Naive thymus-derived CD4-positive, alpha-beta T cell (primary cell): ENCODE measurements around the gene FUT2. TPM values are rescaled to one million over a fixed set of nuclear protein-coding genes. Genes with fewer than 3 reads are reported as not detected.
"Not testable (repeated sequence)": the region's sequence is repeated elsewhere in the genome, so short reads cannot be mapped to it uniquely, and the experiment has no call there.

Source experiments
- ATAC-seq: fragments of 150-1000 bp; cut with Tn5 transposase; 2 replicates; pipeline ENCODE4 v1.10.0; 2021; ENCODE audit warnings: mild to moderate bottlenecking, moderate library complexity
- CTCF ChIA-PET: fragments of 350-600 bp; sonication (Branson Sonifier 250); formaldehyde crosslinking; loops from one replicate; lab custom pipeline; 2021; ENCODE audit warnings: antibody characterized with exemption; lab: Charles Lee
- POLR2A ChIA-PET: fragments of 350-600 bp; sonication (Branson Sonifier 250); formaldehyde crosslinking; loops from one replicate; lab custom pipeline; 2021; ENCODE audit warnings: antibody characterized with exemption, inconsistent platforms; lab: Charles Lee
- DNase-seq, 9 donors: peaks; one replicate each; pipeline versions ENCODE4 v3.0.0 to v3.0.0-alpha.2; 2020 to 2022; ENCODE audit warnings: mixed read lengths in 1 of 9
- H3K27ac ChIP-seq: one replicate; pipeline ENCODE4 v1.7.0; 2013; ENCODE audit warnings: mild to moderate bottlenecking, low read depth, low read length, moderate library complexity
- H3K27me3 ChIP-seq, 2 donors: one replicate each; pipeline ENCODE4 v1.7.0; 2013; ENCODE audit warnings: low read length in 2 of 2, mild to moderate bottlenecking in 2 of 2, moderate library complexity in 2 of 2; ENCODE audit not compliant: control insufficient read depth in 2 of 2, insufficient read depth in 2 of 2
- H3K36me3 ChIP-seq, 3 experiments: 1 replicate in 2 of 3; 2 replicates in 1 of 3; pipeline ENCODE4 v1.7.0; 2013; ENCODE audit warnings: low read length in 3 of 3, mild to moderate bottlenecking in 3 of 3, moderate library complexity in 1 of 3; ENCODE audit not compliant: insufficient read depth in 3 of 3, control insufficient read depth in 2 of 3
- H3K4me1 ChIP-seq, 2 donors: one replicate each; pipeline ENCODE4 v1.7.0; 2013; ENCODE audit warnings: low read length in 2 of 2, mild to moderate bottlenecking in 2 of 2, moderate library complexity in 1 of 2; ENCODE audit not compliant: control insufficient read depth in 2 of 2, insufficient read depth in 2 of 2
- H3K4me3 ChIP-seq: 2 replicates; pipeline ENCODE4 v1.7.0; 2013; ENCODE audit warnings: mild to moderate bottlenecking, low read length
- H3K9me3 ChIP-seq, 3 experiments: 1 replicate in 2 of 3; 2 replicates in 1 of 3; pipeline ENCODE4 v1.7.0; 2013; ENCODE audit warnings: low read length in 3 of 3; ENCODE audit not compliant: control insufficient read depth in 2 of 3
- H3K27ac Mint-ChIP-seq, 9 donors: one replicate each; pipeline ENCODE4 v1.8.0; 2020 to 2022; ENCODE audit warnings: mixed read lengths in 9 of 9, mild to moderate bottlenecking in 8 of 9, moderate library complexity in 5 of 9, inconsistent platforms in 2 of 9
- H3K27me3 Mint-ChIP-seq, 5 donors: one replicate each; pipeline ENCODE4 v1.8.0; 2021 to 2022; ENCODE audit warnings: mixed read lengths in 5 of 5, mild to moderate bottlenecking in 1 of 5
- H3K36me3 Mint-ChIP-seq, 5 donors: one replicate each; pipeline ENCODE4 v1.8.0; 2020 to 2022; ENCODE audit warnings: mixed read lengths in 5 of 5, mild to moderate bottlenecking in 3 of 5, inconsistent platforms in 1 of 5
- H3K4me1 Mint-ChIP-seq, 7 donors: one replicate each; pipeline ENCODE4 v1.8.0; 2020 to 2022; ENCODE audit warnings: mixed read lengths in 7 of 7, mild to moderate bottlenecking in 3 of 7, inconsistent platforms in 1 of 7
- H3K4me3 Mint-ChIP-seq, 10 donors: one replicate each; pipeline ENCODE4 v1.8.0; 2020 to 2022; ENCODE audit warnings: mild to moderate bottlenecking in 10 of 10, mixed read lengths in 10 of 10, moderate library complexity in 6 of 10, inconsistent platforms in 2 of 10
- H3K9me3 Mint-ChIP-seq, 11 donors: one replicate each; pipeline ENCODE4 v1.8.0; 2020 to 2022; ENCODE audit warnings: mixed read lengths in 11 of 11, mild to moderate bottlenecking in 4 of 11, inconsistent platforms in 1 of 11, moderate library complexity in 1 of 11
- intact Hi-C, 2 donors: fragments of 100-400 bp; cut with micrococcal nuclease; formaldehyde crosslinking; loops; one replicate each; pipeline ENCODE4 v1.15.1; 2023
- polyA plus RNA-seq, 2 donors: library from polyadenylated mRNA; unstranded; fragments of 300-500 nt; fragmentation: Illumina TruSeq; gene quantifications; one replicate each; pipeline ENCODE4 v1.2.3, GENCODE V29; 2021
- total RNA-seq, 6 experiments: library from RNA in 5 of 6; stranded (reverse) in 5 of 6; gene quantifications; 1 replicate in 5 of 6; 2 replicates in 1 of 6; pipeline ENCODE4 v1.2.3 and lab custom pipeline; 2021 to 2026

FUT2 gene
- total and polyA plus RNA-seq, 7 experiments from 2014 or later: 0.09 to 0.78 TPM; not detected in 5

DNA sequence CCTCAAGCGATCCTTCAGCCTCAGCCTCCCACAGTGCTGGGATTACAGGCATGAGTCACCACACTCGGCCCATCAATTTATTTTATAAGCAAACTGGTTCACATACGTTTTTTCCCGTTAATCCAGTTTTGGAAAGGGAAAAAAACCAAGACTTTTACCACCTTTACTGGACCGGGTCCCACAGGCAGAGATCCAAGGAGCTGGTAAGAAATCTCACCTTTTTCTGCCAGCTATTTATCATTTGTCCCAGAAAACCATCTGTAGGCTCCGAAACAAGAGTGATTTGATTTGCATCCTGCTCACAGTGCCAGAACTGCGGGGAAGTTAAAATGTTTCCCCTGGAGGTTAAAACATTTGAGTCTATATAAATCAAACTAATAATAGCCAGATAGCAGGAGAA, 6.3 kb upstream of the FUT2 start:
- Histone ChIP-seq H3K27me3 (no peaks in the 10 kb centered on the region), H3K36me3 (no peaks in the 10 kb centered on the region), H3K9me3 (no peaks in the 10 kb centered on the region), H3K27ac (no peak overlapping the region), H3K4me1 (no peaks in the 10 kb centered on the region), H3K4me3 (no peak overlapping the region)
- Mint-ChIP-seq H3K4me3 (no peak overlapping the region), H3K36me3 (peaks cover 0 to 2% (median 0%) of the 10 kb centered on the region in 5 donors), H3K27me3 (no peaks in the 10 kb centered on the region), H3K27ac (no peak overlapping the region), H3K4me1 (no peaks in the 10 kb centered on the region), H3K9me3 (no peaks in the 10 kb centered on the region)
- ChIA-PET POLR2A (interaction anchor here (0.6 to 0.7 kb wide), 2 partner anchors 46 to 295 kb away, joined by 3 read pairs; no protein-coding TSS in a partner anchor), CTCF (interaction anchor here (0.6 kb wide), 1 partner anchor 49 kb away, joined by 3 read pairs; no protein-coding TSS in a partner anchor)
- DNase-seq: no peak
- ATAC-seq: no peak
- intact Hi-C loops: no loop called here

DNA sequence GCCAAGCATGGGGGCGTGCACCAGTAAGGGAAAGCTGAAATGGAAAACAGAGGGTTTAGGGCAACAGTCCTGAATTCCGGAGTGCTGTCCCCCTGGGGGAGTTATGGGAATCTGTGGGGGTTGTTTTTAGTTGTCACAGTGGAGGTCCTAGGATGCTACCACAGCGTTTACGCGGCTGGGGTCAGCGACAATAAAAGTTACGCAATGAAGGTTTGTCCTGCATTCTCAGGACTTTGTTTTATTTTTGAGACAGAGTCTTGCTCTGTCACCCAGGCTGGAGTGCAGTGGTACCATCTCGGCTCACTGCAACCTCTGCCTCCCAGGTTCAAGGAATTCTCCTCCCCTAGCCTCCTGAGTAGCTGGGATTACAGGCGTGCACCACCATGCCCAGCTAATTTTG, 2.1 kb upstream of the FUT2 start:
- POLR2A ChIA-PET, ATAC-seq, H3K27me3 ChIP-seq, H3K27ac ChIP-seq, intact Hi-C loops, H3K36me3 Mint-ChIP-seq, H3K4me3 ChIP-seq, H3K36me3 ChIP-seq, H3K9me3 Mint-ChIP-seq, H3K4me3 Mint-ChIP-seq, H3K27ac Mint-ChIP-seq, H3K9me3 ChIP-seq, H3K4me1 ChIP-seq, DNase-seq: not testable (repeated sequence)
- Mint-ChIP-seq H3K4me1 (peaks cover 6 to 15% (median 8%) of the 10 kb centered on the region in 7 donors), H3K27me3 (peaks cover 0 to 17% (median 10%) of the 10 kb centered on the region in 5 donors)
- CTCF ChIA-PET: interaction anchor here (2.2 kb wide), 1 partner anchor 19 kb away, joined by 8 read pairs; no protein-coding TSS in a partner anchor

- POLR2A ChIA-PET: interaction anchor here (0.9 to 1.4 kb wide), 3 partner anchors 17 to 48 kb away, joined by 3 to 4 read pairs (median 3); no protein-coding TSS in a partner anchor
- ATAC-seq: peak; percentile 40
- H3K36me3 ChIP-seq: no peaks in the 10 kb centered on the region
Measured at GRCh38 chr19:48696353-48697010, 711 bp downstream of the FUT2 start.

GRCh38 chr19:48698046-48698445, 2.3 kb downstream of the FUT2 start:
- Histone ChIP-seq H3K4me3 (no peak overlapping the region), H3K36me3 (peaks cover 0 to 3% (median 0%) of the 10 kb centered on the region in 3 experiments), H3K27me3 (no peaks in the 10 kb centered on the region), H3K27ac (no peak overlapping the region), H3K9me3 (no peaks in the 10 kb centered on the region), H3K4me1 (peaks cover 0 to 6% of the 10 kb centered on the region in 2 donors)
- DNase-seq (no peak), ATAC-seq (no peak)
- ChIA-PET POLR2A (no interaction called here), CTCF (no interaction called here)
- Mint-ChIP-seq H3K9me3 (peaks cover 0 to 2% (median 0%) of the 10 kb centered on the region in 11 donors), H3K27ac (no peak overlapping the region), H3K4me3 (no peak overlapping the region), H3K36me3 (peaks cover 0 to 14% (median 13%) of the 10 kb centered on the region in 5 donors), H3K27me3 (peaks cover 0 to 21% (median 10%) of the 10 kb centered on the region in 5 donors), H3K4me1 (peaks cover 7 to 18% (median 11%) of the 10 kb centered on the region in 7 donors)
- intact Hi-C loops: loop anchor here in 1 of 2 donors (5.0 kb wide), 1 partner anchor 39 kb away; no protein-coding TSS in a partner anchor

More at GRCh38 chr19:48696353-48697010, 711 bp downstream of the FUT2 start:
- peaks cover 6 to 18% (median 8%) of the 10 kb centered on the region in 7 donors for H3K4me1 Mint-ChIP-seq
- CTCF ChIA-PET: interaction anchor here (1.2 to 1.4 kb wide), 2 partner anchors 23 to 77 kb away, joined by 3 to 4 read pairs; partner anchors contain the start of genes NTN5, RPL18 and SPHK2
- H3K36me3 Mint-ChIP-seq: peaks cover 0 to 8% (median 6%) of the 10 kb centered on the region in 5 donors
- peak overlapping the region in 3 of 9 donors; percentile 18 to 72 (median 53) for H3K27ac Mint-ChIP-seq
- H3K9me3 Mint-ChIP-seq: no peaks in the 10 kb centered on the region
- no peaks in the 10 kb centered on the region for H3K9me3 ChIP-seq
- peak overlapping the region; percentile 20 for H3K4me3 ChIP-seq
- no peak overlapping the region for H3K27ac ChIP-seq
- peak overlapping the region in 9 of 10 donors; percentile 23 to 86 (median 69) for H3K4me3 Mint-ChIP-seq
- DNase-seq: peak in 1 of 9 donors; percentile 7
- H3K4me1 ChIP-seq: peaks cover 0 to 6% of the 10 kb centered on the region in 2 donors
- H3K27me3 Mint-ChIP-seq: peaks cover 0 to 21% (median 10%) of the 10 kb centered on the region in 5 donors
- intact Hi-C loops: loop anchor here in 1 of 2 donors (1.0 to 5.0 kb wide), 2 partner anchors 21 to 41 kb away; no protein-coding TSS in a partner anchor
- H3K27me3 ChIP-seq: no peaks in the 10 kb centered on the region

GRCh38 chr19:48702701-48703100, 6.9 kb downstream of the FUT2 start:
- ATAC-seq (no peak), DNase-seq (no peak)
- H3K4me1 ChIP-seq: no peaks in the 10 kb centered on the region
- H3K27me3 ChIP-seq: no peaks in the 10 kb centered on the region
- POLR2A ChIA-PET: no interaction called here
- CTCF ChIA-PET: no interaction called here
- intact Hi-C loops: no loop called here
- no peak overlapping the region for H3K4me3 ChIP-seq
- H3K9me3 ChIP-seq: no peaks in the 10 kb centered on the region
- peaks cover 0 to 10% (median 3%) of the 10 kb centered on the region in 5 donors for H3K27me3 Mint-ChIP-seq
- no peak overlapping the region for H3K4me3 Mint-ChIP-seq
- peaks cover 0 to 7% (median 0%) of the 10 kb centered on the region in 7 donors for H3K4me1 Mint-ChIP-seq
- peaks cover 0 to 46% (median 28%) of the 10 kb centered on the region in 5 donors for H3K36me3 Mint-ChIP-seq
- peaks cover 0 to 2% (median 0%) of the 10 kb centered on the region in 11 donors for H3K9me3 Mint-ChIP-seq
- peaks cover 0 to 6% (median 3%) of the 10 kb centered on the region in 3 experiments for H3K36me3 ChIP-seq
- no peak overlapping the region for H3K27ac ChIP-seq
- H3K27ac Mint-ChIP-seq: no peak overlapping the region

GRCh38 chr19:48703316-48703715, 7.5 kb downstream of the FUT2 start:
- Histone ChIP-seq H3K4me1 (no peaks in the 10 kb centered on the region), H3K9me3 (no peaks in the 10 kb centered on the region), H3K27me3 (no peaks in the 10 kb centered on the region), H3K4me3 (no peak overlapping the region), H3K36me3 (peaks cover 0 to 6% (median 3%) of the 10 kb centered on the region in 3 experiments), H3K27ac (no peak overlapping the region)
- peaks cover 0 to 5% (median 0%) of the 10 kb centered on the region in 7 donors for H3K4me1 Mint-ChIP-seq
- ATAC-seq (no peak), DNase-seq (no peak)
- H3K27me3 Mint-ChIP-seq: peaks cover 0 to 5% (median 0%) of the 10 kb centered on the region in 5 donors
- no peak overlapping the region for H3K4me3 Mint-ChIP-seq
- H3K9me3 Mint-ChIP-seq: peaks cover 0 to 2% (median 0%) of the 10 kb centered on the region in 11 donors
- H3K36me3 Mint-ChIP-seq: peaks cover 0 to 46% (median 28%) of the 10 kb centered on the region in 5 donors
- ChIA-PET CTCF (no interaction called here), POLR2A (no interaction called here)
- intact Hi-C loops: no loop called here
- H3K27ac Mint-ChIP-seq: no peak overlapping the region
